AG04449 (cell line): ENCODE data around the gene STX18.

Source experiments
- CTCF ChIA-PET: fragments of 350-600 bp; formaldehyde crosslinking; extraction: SDS; loops from one replicate; lab custom pipeline; 2021; ENCODE audit warnings: antibody characterized with exemption; lab: Yijun Ruan, JAX
- POLR2A ChIA-PET: fragments of 400-600, 350-600 bp; formaldehyde crosslinking; extraction: SDS; loops from one replicate; lab custom pipeline; 2020; ENCODE audit warnings: antibody characterized with exemption, inconsistent platforms; lab: Yijun Ruan, JAX
- DNase-seq: peaks from one replicate; pipeline ENCODE4 v3.0.0-alpha.2; 2010; ENCODE audit warnings: low read depth, low spot score
- H3K4me3 ChIP-seq: 2 replicates; pipeline ENCODE4 v1.5.1; 2011; ENCODE audit warnings: low read depth, mild to moderate bottlenecking, control low read depth, low read length
- CTCF ChIP-seq: IDR thresholded peaks from one replicate; pipeline ENCODE4 v1.5.1; 2011; ENCODE audit warnings: mild to moderate bottlenecking, moderate library complexity, low read length, control low read depth, inconsistent platforms; ENCODE audit not compliant: insufficient read depth; ENCODE audit errors: missing control alignments

STX18 gene

GRCh38 chr4:4491396-4491893, 50.4 kb downstream of the STX18 start:
- TF ChIP-seq CTCF = no peak
- ChIA-PET POLR2A (no interaction called here), CTCF (interaction anchor here (0.6 to 1.2 kb wide), 5 partner anchors 11 to 189 kb away, joined by 3 to 5 read pairs (median 4); no protein-coding TSS in a partner anchor)
- no peak for DNase-seq
- no peak overlapping the region for H3K4me3 ChIP-seq

GRCh38 chr4:4490816-4491215, 51.0 kb downstream of the STX18 start:
- CTCF ChIA-PET = interaction anchor here (1.4 to 1.9 kb wide), 3 partner anchors 10 to 177 kb away, joined by 3 to 11 read pairs (median 6); no protein-coding TSS in a partner anchor
- TF ChIP-seq CTCF = no peak
- DNase-seq = no peak
- POLR2A ChIA-PET = no interaction called here
- no peak overlapping the region for H3K4me3 ChIP-seq

DNA sequence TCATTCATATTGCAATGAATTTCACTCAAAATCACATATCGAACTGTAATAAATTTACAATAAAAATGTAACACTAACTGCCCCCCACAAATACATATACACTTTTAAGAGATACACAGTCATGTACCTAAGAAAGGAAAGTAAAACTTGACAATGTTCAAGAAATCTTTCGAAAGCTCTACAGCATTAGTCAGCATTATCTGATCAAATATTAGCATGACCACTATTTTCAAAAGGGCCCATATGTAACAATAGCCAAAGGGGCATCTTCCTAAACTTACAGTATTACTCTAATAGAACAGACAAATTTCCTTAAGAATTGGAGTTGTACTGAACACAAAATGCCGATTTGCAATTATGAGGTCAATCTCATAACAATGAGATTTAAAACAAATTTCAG, 51.8 kb downstream of the STX18 start:
- no peak for DNase-seq
- ChIA-PET CTCF (interaction anchor here (0.9 to 3.3 kb wide), 10 partner anchors 9 to 389 kb away, joined by 3 to 12 read pairs (median 6); no protein-coding TSS in a partner anchor), POLR2A (no interaction called here)
- no peak overlapping the region for H3K4me3 ChIP-seq
- TF ChIP-seq CTCF = no peak

GRCh38 chr4:4488405-4489404, 53.1 kb downstream of the STX18 start:
- H3K4me3 ChIP-seq = no peak overlapping the region
- TF ChIP-seq CTCF = peak; percentile 86
- DNase-seq = peak; percentile 31
- ChIA-PET CTCF (interaction anchor here (0.6 to 3.5 kb wide), 40 partner anchors 8 to 640 kb away, joined by 3 to 29 read pairs (median 5); no protein-coding TSS in a partner anchor), POLR2A (no interaction called here)

DNA sequence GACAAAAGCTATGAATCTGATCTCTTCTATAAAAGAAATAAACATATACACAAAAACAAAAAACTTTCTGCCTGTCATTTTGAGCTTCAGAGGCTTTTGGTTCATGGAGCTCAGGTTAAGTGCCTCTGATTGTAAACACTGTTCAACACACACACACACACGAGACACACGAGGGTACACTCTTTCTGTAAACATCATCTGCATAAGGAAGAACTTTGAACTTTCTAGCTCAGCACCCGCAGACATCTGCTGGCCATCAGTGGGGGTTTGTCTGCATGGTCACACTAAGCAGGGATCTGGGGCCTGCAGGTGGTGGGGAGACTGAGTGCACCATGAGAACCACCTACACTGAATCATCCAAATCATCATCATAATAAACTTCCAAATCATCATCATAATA, 54.9 kb downstream of the STX18 start:
- ChIA-PET POLR2A (no interaction called here), CTCF (interaction anchor here (0.6 to 3.5 kb wide), 10 partner anchors 13 to 560 kb away, joined by 3 to 29 read pairs (median 4); no protein-coding TSS in a partner anchor)
- TF ChIP-seq CTCF = no peak
- no peak for DNase-seq
- no peak overlapping the region for H3K4me3 ChIP-seq

DNA sequence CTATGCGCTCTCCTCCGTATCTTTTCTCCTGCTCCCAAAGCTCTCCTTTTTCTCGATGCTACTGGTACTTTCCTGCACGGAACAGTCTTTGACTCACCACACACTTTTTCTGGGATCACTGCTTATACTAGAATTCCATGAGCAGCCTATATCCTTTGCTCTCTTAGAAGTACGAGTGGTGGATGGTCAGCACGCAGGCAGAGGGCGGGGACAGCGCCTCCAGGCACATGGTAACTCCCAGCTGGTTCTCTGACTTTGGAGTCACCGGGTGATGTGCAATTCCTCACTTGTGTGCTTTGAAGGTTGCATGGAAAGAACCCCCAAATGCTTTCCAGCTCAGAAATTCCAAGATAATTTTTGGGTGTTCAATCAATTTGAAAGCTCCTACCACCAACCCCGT, 56.0 kb downstream of the STX18 start:
- CTCF ChIA-PET = interaction anchor here (1.1 to 3.5 kb wide), 5 partner anchors 12 to 395 kb away, joined by 3 to 29 read pairs (median 5); no protein-coding TSS in a partner anchor
- POLR2A ChIA-PET = no interaction called here
- no peak for TF ChIP-seq CTCF
- no peak overlapping the region for H3K4me3 ChIP-seq
- DNase-seq = no peak
